Stimulated activated CD8-positive, alpha-beta memory T cell treated with anti-CD3 and anti-CD28 coated beads, Interleukin-7, amount 100 ng/mL, for 1 hour (primary cell): ENCODE results near the gene KLK8.

Experiments used
- DNase-seq, 2 donors: peaks; one replicate each; pipeline ENCODE4 v3.0.0-alpha.2; 2020; ENCODE audit warnings: low read depth in 2 of 2

Gene KLK8, protein sequence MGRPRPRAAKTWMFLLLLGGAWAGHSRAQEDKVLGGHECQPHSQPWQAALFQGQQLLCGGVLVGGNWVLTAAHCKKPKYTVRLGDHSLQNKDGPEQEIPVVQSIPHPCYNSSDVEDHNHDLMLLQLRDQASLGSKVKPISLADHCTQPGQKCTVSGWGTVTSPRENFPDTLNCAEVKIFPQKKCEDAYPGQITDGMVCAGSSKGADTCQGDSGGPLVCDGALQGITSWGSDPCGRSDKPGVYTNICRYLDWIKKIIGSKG

DNA sequence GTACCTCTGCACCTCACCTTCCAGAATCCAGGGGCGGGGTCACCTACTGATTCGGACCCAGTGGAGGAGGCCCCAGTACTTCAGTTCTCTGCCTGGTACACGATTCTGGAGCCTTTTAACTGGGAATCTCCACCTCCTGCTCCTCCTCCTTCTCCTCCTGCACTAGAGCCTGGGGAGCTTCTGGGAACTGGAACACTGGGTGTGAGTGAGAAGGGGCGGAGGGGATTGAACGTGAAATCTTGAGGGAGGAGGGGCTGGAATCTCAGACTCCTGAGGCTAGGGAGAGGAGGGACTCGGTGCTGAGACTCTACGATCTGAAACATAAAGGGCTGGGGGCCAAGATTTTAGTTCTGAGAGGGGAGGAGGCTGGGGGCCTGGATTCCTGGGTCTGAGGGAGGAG is at the start of gene KLK8:
TSS of gene KLK8 (minus strand) at position 90 of the 400 bp plus-strand sequence. CDS start 437 bp downstream, outside the sequence.
- DNase-seq: no peak

- DNase-seq: no peak
Observed at GRCh38 chr19:51047031-51047335, 45.6 kb upstream of the KLK8 start.

DNA sequence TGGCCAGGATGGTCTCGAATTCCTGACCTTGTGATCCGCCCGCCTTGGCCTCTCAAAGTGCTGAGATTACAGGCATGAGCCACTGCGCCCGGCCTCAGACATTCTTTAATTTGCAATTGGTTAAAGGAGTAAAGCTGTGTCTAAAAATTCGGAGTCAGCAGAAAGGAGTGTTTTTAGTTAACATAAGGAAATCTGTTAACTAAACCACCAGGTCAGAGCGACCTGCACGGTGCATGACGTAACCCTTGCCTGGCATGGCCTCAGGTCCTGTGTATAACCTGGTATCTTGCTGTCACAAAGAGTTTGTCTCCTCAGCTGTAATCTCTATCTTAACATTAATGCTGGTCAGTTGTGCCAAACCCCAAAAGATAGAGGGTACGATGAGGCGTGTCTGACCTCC is 42.9 kb upstream of the KLK8 start:
- no peak for DNase-seq

GRCh38 chr19:51043497-51043896 is 42.1 kb upstream of the KLK8 start:
- no peak for DNase-seq

GRCh38 chr19:51040151-51040550 is 38.7 kb upstream of the KLK8 start:
- DNase-seq: no peak

- DNase-seq: no peak
Observed at GRCh38 chr19:51036519-51036918, 35.1 kb upstream of the KLK8 start.

DNA sequence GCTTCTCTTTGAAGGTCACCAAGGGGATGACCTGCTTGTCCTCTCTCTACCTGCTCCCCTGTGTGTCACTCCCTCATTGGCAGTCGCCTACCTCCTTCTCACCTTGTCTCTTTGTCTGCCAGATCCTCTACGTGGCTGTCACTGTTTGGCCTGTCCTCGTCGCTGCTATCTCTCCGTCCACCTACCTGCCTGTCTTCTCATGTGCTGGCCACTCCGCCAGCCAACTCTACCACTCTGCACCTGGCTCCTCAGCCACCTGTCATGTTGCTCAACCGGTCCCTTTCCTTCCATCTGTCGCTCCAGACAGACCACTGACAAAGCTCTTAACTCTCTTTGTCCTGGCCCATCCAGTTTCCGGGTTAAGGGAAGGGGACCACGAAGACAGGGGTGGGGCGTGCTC is 33.3 kb upstream of the KLK8 start, which contains the start of gene KLK12:
TSS of gene KLK12 (minus strand) at position 299 of the 400 bp plus-strand sequence. CDS start 381 bp downstream, outside the sequence.
- no peak for DNase-seq

GRCh38 chr19:51031880-51032225 is 30.4 kb upstream of the KLK8 start:
- no peak for DNase-seq

- DNase-seq: no peak
Observed at GRCh38 chr19:51031220-51031879, 29.9 kb upstream of the KLK8 start.

- no peak for DNase-seq
Observed at GRCh38 chr19:51030631-51031030, 29.2 kb upstream of the KLK8 start.

- no peak for DNase-seq
Observed at GRCh38 chr19:51029718-51030117, 28.3 kb upstream of the KLK8 start.

DNA sequence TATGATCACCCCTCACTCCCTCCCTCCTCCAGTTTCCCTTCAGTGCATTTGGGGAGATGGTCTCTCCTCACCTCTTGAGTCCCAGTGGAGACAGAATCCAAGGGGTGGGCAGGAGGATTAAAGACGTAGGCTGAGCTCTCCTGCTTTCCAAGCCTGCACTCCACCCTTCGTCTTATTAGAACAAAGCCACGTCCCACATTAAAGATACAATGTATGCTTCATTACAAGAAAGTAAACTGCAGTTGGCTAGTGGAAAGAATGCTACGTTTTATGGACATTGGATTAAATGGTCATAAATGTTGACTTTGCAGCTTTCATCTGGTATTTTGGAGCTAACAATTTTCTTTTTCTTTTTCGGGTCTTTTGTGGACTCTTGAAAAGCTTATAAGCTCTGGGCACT is 26.5 kb upstream of the KLK8 start:
- no peak for DNase-seq

GRCh38 chr19:51027126-51027806 is 25.9 kb upstream of the KLK8 start:
- DNase-seq: no peak

- no peak for DNase-seq
Observed at GRCh38 chr19:51026554-51026831, 25.1 kb upstream of the KLK8 start, which contains the start of gene KLK11. TSS of gene KLK11 (minus strand) at chr19:51026616. CDS start at chr19:51025631, 985 bp downstream.

GRCh38 chr19:51025809-51026553 is 24.6 kb upstream of the KLK8 start:
- no peak for DNase-seq

DNA sequence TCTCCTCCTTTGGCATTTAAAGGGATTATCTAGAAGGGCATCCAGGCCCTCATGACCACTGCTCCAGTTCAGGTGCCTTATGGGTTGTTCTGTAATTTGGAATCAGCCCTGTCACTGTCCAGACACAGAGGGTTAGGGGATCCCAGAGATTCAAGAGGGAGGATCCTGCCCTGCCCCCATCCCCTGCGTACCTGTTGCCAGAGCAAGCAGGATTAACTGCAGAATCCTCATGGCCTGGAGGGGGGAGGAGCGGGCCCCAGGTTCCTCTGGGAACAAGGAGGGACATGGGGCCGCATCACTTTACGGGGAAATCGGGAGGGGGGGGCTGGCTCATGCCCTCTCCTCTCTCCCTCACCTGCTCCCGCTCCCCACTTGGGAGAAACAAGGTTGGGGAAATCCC is 24.0 kb upstream of the KLK8 start:
- no peak for DNase-seq

- DNase-seq: no peak
Observed at GRCh38 chr19:51024924-51025323, 23.5 kb upstream of the KLK8 start.

DNA sequence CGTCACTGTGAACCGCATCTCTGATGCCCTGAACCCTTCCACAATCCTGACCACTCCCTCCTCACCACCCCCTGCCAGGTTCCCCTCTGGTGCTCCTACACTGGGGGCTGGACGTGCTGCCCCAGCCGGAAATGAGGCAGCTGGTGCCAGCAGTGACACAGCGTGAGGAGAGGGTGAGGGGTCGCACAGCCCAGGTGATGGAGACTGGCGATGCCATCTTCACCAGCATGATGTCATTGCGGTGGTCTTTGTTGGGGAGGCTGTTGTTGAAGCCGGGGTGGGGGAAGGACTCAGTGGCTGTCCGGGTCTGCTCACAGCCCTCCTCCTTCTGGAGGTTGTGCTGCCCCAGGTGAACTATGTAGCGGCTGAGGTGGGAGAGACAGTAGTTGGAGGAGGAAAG is 22.5 kb upstream of the KLK8 start:
- no peak for DNase-seq

- no peak for DNase-seq
Observed at GRCh38 chr19:51022526-51022925, 21.1 kb upstream of the KLK8 start.

DNA sequence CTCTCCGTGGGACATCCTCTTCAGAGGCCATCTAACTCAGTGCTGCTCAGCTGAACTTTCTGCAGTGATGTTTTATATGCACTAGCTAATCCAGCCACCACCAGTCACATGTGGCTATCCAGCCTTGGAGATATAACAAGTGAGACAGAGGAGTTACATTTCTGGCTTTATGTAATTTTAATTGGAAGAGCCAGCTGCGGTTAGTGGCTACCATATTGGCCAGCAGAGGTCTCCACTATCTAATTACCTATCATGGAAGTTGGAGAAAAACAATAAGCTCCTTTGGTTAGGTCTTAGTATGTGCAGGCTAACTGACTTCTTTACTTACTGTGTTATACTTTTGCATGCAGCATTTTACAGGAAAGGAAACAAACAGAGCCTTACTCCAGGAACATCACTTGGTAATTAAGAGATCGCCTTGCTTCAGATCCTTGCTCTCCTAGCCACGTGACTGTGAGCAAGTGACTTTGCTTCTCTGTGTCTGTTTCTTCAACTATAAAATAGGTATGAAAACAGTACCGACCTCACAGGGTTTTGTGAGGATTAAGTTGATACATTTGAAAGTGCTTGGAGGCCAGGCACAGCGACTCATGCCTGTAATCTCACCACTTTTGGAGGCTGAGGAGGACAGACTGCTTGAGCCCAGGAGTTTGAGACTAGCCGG is 19.7 kb upstream of the KLK8 start:
- no peak for DNase-seq

- no peak for DNase-seq
Observed at GRCh38 chr19:51019544-51019925, 18.1 kb upstream of the KLK8 start, which contains the start of gene KLK10. TSS of gene KLK10 (minus strand) at chr19:51019709. CDS start at chr19:51019130, 579 bp downstream.
